Mucosa of stomach (tissue), 1 donor: ENCODE measurements around the gene HOXB1.
"Not testable (repeated sequence)": the region's sequence is repeated elsewhere in the genome, so short reads cannot be mapped to it uniquely, and the experiment has no call there.

Source experiments
- H3K27me3 ChIP-seq: one replicate; pipeline ENCODE4 v1.7.0; 2013; ENCODE audit warnings: mild to moderate bottlenecking, low read length; ENCODE audit not compliant: control insufficient read depth, insufficient read depth
- H3K36me3 ChIP-seq: one replicate; pipeline ENCODE4 v1.7.0; 2013; ENCODE audit warnings: low read length; ENCODE audit not compliant: control insufficient read depth, insufficient read depth
- H3K4me1 ChIP-seq: one replicate; pipeline ENCODE4 v1.7.0; 2013; ENCODE audit warnings: mild to moderate bottlenecking, low read length; ENCODE audit not compliant: control insufficient read depth, insufficient read depth
- H3K4me3 ChIP-seq: one replicate; pipeline ENCODE4 v1.7.0; 2013; ENCODE audit warnings: low read length
- H3K9ac ChIP-seq: one replicate; pipeline ENCODE4 v1.7.0; 2013; ENCODE audit warnings: mild to moderate bottlenecking, low read length, moderate library complexity
- H3K9me3 ChIP-seq: one replicate; pipeline ENCODE4 v1.7.0; 2013; ENCODE audit warnings: mild to moderate bottlenecking, low read length, moderate library complexity; ENCODE audit not compliant: control insufficient read depth
- donor health status: Pancreatic carcinoma.

Gene HOXB1

DNA sequence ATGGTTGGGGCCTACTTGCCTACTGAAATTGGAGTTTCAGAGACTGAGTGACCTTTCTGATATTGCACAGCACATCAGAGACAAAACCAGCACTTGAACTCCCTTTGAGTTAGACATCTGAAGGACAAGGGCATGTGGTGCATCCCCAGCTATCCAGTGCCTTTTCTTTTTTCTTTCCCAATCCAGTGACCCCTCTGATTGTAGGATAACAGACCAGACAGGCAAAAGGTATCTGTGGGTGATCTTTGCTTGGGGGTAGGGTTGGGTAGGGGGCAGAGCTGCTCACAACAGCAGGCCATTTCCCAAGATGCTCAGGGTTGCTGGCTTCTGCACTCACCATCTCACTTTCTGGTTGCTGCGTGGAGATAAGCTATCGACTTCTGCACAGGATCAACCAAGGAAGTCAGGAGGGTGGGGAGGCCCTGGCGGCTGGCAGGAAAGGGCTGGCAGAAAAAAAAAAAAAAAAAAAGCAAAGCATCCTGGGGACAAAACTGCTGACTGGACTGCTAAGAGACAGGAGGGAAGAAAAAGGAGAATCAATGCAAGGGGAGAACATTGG is 42.2 kb downstream of the HOXB1 start:
- Histone ChIP-seq H3K4me1 (peaks cover 8% of the 10 kb centered on the region), H3K9me3 (no peaks in the 10 kb centered on the region), H3K9ac (no peak overlapping the region), H3K36me3 (no peaks in the 10 kb centered on the region), H3K27me3 (peaks cover 20% of the 10 kb centered on the region), H3K4me3 (no peak overlapping the region)

DNA sequence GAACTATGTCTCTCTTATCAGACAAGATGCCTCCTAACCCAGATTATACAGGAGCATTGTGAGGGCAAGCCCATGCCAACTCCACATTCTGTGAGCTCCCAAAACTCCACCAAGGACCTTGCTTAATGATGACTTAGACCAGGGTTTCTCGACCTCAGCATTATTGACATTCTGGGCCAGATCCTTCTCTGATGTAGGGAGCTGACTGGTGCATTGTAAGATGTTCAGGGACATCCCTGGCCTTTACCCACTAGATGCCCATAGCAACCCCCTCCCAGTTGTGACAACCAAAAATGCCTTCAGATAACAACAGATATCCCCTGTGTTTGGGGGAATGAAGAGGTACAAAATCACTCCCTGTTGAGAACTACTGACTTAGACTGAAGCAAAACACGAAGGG is 43.6 kb downstream of the HOXB1 start:
- Histone ChIP-seq H3K4me1 (no peaks in the 10 kb centered on the region), H3K9ac (no peak overlapping the region), H3K9me3 (no peaks in the 10 kb centered on the region), H3K36me3 (no peaks in the 10 kb centered on the region), H3K27me3 (peaks cover 10% of the 10 kb centered on the region), H3K4me3 (no peak overlapping the region)

GRCh38 chr17:48486557-48486956 is 44.3 kb downstream of the HOXB1 start:
- no peak overlapping the region for H3K9ac ChIP-seq
- H3K27me3 ChIP-seq, result peaks cover 9% of the 10 kb centered on the region
- H3K36me3 ChIP-seq, result no peaks in the 10 kb centered on the region

GRCh38 chr17:48484850-48485249 is 46.0 kb downstream of the HOXB1 start:
- no peak overlapping the region for H3K4me3 ChIP-seq
- H3K9ac ChIP-seq, result no peak overlapping the region
- H3K27me3 ChIP-seq, result peaks cover 4% of the 10 kb centered on the region
- no peaks in the 10 kb centered on the region for H3K36me3 ChIP-seq
- no peaks in the 10 kb centered on the region for H3K4me1 ChIP-seq
- H3K9me3 ChIP-seq, result no peaks in the 10 kb centered on the region

More at GRCh38 chr17:48486557-48486956, 44.3 kb downstream of the HOXB1 start:
- H3K4me1 ChIP-seq, result no peaks in the 10 kb centered on the region
- H3K4me3 ChIP-seq, result no peak overlapping the region
- no peaks in the 10 kb centered on the region for H3K9me3 ChIP-seq

GRCh38 chr17:48484256-48484655 is 46.6 kb downstream of the HOXB1 start:
- no peaks in the 10 kb centered on the region for H3K36me3 ChIP-seq
- no peak overlapping the region for H3K4me3 ChIP-seq
- H3K27me3 ChIP-seq, result peaks cover 4% of the 10 kb centered on the region
- no peak overlapping the region for H3K9ac ChIP-seq
- H3K9me3 ChIP-seq, result no peaks in the 10 kb centered on the region
- no peaks in the 10 kb centered on the region for H3K4me1 ChIP-seq

DNA sequence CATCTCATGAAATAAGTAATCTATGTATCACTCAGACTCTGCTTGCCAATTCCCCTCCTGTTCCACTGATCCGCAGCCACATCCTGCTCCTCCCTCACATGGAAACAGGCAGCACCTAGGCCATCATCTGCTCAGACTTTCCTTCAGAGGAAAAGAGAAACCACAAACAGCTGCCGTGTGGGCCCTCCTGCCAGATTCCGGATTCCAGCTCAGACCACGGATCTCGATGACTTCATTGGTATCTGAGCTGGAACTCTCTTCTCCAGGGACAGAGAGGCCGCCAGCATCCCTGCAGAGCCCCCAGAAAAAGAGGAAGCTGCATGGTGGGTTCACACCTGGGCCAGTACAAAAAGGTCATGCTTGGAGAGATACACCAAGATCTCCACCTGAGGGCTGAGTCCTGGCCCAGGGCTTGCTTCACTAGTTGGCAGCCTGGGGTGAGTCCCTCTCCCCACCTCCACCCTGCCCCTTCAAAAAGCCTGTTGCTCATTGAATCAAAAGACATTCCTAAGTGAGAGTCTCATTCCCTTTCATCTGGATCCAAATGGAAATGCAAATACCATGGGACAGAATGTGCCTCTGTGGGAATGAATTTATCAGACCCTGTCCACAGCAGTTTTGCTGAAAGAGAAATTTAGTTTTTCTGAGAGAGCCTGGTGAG is 47.2 kb downstream of the HOXB1 start:
- Histone ChIP-seq H3K27me3 (peaks cover 8% of the 10 kb centered on the region), H3K9me3 (no peaks in the 10 kb centered on the region), H3K36me3 (no peaks in the 10 kb centered on the region), H3K4me3 (no peak overlapping the region), H3K9ac (no peak overlapping the region), H3K4me1 (no peaks in the 10 kb centered on the region)

DNA sequence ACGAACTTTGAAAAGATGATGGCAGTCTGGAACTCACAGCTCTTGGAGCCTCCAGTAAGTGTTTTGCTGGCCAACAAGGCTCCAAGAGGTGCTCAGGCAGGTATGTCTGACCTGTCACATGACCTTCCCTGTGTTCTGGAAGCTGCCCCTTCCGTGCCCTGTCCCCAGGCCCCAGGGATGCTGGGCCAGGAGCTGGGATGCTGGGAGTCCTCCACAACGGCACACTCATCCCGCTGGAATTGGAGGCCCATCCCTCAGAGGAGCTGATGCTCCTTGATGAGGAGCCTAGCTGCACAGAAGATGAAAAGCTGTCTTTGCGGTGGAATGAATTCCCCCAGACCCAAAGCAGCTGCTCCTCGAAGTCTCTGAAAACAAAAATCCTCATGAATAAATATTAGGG is 47.8 kb downstream of the HOXB1 start:
- H3K9ac ChIP-seq, result no peak overlapping the region
- no peaks in the 10 kb centered on the region for H3K4me1 ChIP-seq
- H3K27me3 ChIP-seq, result peaks cover 8% of the 10 kb centered on the region
- no peaks in the 10 kb centered on the region for H3K9me3 ChIP-seq
- H3K36me3 ChIP-seq, result no peaks in the 10 kb centered on the region
- no peak overlapping the region for H3K4me3 ChIP-seq

GRCh38 chr17:48482301-48482700 is 48.5 kb downstream of the HOXB1 start:
- not testable (repeated sequence) for H3K36me3 ChIP-seq, H3K27me3 ChIP-seq, H3K9me3 ChIP-seq, H3K9ac ChIP-seq, H3K4me1 ChIP-seq, H3K4me3 ChIP-seq

DNA sequence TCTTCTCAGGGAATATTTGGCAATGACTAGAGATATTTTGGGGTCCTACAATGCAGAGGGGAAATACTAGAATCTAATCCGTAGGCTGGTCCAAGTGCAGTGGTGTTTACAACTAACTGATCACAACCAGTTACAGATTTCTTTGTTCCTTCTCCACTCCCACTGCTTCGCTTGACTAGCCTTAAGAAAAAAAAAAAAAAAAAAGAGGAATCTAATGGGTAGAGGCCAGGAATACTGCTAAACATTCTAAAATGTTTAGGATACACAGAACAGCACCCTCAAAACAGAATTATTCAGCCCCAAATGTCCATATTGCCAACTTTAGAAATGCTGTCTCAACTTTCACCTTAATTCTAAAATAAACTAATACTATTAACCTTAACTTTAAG is 51.8 kb downstream of the HOXB1 start:
- Histone ChIP-seq H3K9me3 (no peaks in the 10 kb centered on the region), H3K4me3 (no peak overlapping the region), H3K27me3 (peaks cover 8% of the 10 kb centered on the region), H3K36me3 (no peaks in the 10 kb centered on the region), H3K4me1 (no peaks in the 10 kb centered on the region), H3K9ac (no peak overlapping the region)
